ENCODE data around the gene ENO1.

The ENO1 gene

DNA sequence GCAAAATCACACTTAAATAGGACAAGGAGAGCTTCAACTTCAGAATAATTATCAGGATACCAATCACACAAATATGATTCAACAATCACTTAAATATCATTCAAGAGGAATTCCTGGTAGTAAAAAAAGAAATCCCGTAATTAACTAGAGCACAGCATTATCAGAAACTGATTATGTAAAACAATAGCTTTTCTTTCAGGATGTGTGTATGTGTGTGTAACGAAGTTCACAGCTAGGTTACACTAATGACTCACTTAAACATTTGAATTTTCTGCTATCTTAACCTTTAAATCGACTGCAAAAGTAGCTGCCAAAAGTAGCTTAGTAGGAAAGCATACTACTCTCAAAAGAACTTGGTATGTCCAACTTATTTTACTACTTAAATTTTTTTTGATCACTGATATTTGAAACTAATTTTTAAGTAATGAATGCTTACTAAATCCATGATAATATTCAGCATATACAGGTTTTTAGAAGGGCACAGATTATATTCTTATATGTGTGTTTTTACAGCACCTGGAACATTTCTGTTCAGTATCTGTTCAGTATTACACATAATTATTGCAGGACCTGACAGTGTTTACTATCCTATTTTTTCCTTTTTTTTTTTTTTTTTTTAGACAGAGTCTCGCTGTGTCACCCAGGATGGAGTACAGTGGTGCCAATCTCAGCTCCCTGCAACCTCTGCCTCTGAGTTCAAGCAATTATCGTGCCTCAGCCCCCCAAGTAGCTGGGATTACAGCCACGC, 65.3 kb downstream of the ENO1 start (continued):
- TF ChIP-seq, protein P1, sequence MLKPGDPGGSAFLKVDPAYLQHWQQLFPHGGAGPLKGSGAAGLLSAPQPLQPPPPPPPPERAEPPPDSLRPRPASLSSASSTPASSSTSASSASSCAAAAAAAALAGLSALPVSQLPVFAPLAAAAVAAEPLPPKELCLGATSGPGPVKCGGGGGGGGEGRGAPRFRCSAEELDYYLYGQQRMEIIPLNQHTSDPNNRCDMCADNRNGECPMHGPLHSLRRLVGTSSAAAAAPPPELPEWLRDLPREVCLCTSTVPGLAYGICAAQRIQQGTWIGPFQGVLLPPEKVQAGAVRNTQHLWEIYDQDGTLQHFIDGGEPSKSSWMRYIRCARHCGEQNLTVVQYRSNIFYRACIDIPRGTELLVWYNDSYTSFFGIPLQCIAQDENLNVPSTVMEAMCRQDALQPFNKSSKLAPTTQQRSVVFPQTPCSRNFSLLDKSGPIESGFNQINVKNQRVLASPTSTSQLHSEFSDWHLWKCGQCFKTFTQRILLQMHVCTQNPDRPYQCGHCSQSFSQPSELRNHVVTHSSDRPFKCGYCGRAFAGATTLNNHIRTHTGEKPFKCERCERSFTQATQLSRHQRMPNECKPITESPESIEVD (tag by site-specific recombination; IDR thresholded peaks at IDR 0.05): peak; percentile 52
- TF ChIP-seq, protein P2, sequence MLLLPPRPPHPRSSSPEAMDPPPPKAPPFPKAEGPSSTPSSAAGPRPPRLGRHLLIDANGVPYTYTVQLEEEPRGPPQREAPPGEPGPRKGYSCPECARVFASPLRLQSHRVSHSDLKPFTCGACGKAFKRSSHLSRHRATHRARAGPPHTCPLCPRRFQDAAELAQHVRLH (tag by site-specific recombination; IDR thresholded peaks at IDR 0.05): no peak
- TF ChIP-seq REPIN1 (tag by site-specific recombination; IDR thresholded peaks at IDR 0.05; ENCODE audit: low read depth): no peak
- no peak for TF ChIP-seq ZNF155 (tag by site-specific recombination; IDR thresholded peaks at IDR 0.05)
- TF ChIP-seq, protein P3, sequence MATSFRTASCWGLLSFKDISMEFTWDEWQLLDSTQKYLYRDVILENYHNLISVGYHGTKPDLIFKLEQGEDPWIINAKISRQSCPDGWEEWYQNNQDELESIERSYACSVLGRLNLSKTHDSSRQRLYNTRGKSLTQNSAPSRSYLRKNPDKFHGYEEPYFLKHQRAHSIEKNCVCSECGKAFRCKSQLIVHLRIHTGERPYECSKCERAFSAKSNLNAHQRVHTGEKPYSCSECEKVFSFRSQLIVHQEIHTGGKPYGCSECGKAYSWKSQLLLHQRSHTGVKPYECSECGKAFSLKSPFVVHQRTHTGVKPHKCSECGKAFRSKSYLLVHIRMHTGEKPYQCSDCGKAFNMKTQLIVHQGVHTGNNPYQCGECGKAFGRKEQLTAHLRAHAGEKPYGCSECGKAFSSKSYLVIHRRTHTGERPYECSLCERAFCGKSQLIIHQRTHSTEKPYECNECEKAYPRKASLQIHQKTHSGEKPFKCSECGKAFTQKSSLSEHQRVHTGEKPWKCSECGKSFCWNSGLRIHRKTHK (tag by site-specific recombination; IDR thresholded peaks at IDR 0.05): no peak
- TF ChIP-seq SP7 (tag by site-specific recombination; IDR thresholded peaks at IDR 0.05): peak; percentile 47; the same call in 1 of the 2 replicates
- no peak for TF ChIP-seq ZNF10 (tag by site-specific recombination; IDR thresholded peaks at IDR 0.05)

DNA sequence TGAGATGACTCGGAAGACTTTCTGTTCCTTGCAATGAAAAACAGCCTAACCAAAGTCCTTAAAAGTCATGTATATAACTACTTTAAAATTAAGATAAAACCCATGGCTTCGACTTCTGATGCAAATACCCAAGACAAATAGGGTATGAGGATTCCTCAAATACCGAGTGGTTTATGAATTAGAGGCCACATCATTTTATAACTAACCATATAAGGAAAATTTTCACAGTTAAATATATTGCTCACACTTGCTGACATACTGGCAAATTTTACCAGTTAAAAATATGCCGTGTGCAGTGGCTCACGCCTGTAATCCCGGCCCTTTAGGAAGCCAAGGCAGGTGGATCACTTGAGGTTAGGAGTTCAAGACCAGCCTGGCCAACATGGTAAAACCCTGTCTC, 66.4 kb downstream of the ENO1 start:
- CTCF ChIA-PET: interaction anchor here (0.9 to 1.9 kb wide), 4 partner anchors 9 to 429 kb away, joined by 3 to 13 read pairs (median 6); no protein-coding TSS in a partner anchor
- Histone ChIP-seq H3K4me1 (ENCODE audit: control insufficient read depth, insufficient read depth, low read length) (peaks cover 13% of the 10 kb centered on the region), H3K9me3 (ENCODE audit: control insufficient read depth, insufficient read depth, low read depth, low read length) (no peaks in the 10 kb centered on the region), H3K27ac (ENCODE audit: extremely low read depth, low read depth, low read length) (no peak overlapping the region), H3K4me3 (ENCODE audit: low read depth, low read length) (no peak overlapping the region), H3K36me3 (ENCODE audit: control insufficient read depth in 2 of 2, insufficient read depth in 1 of 2, low read length in 2 of 2) (no peaks in the 10 kb centered on the region)
- POLR2A ChIA-PET: interaction anchor here (1.1 kb wide), 1 partner anchor 9 kb away, joined by 3 read pairs; no protein-coding TSS in a partner anchor
- TF ChIP-seq ZNF571 (tag by site-specific recombination; IDR thresholded peaks at IDR 0.05) (no peak), KLF1 (tag by site-specific recombination; IDR thresholded peaks at IDR 0.05) (no peak), ZSCAN23 (tag by site-specific recombination; IDR thresholded peaks at IDR 0.05) (no peak), WT1 (tag by site-specific recombination; IDR thresholded peaks at IDR 0.05) (no peak), ZNF548 (tag by site-specific recombination; IDR thresholded peaks at IDR 0.05) (no peak), ZBTB48 (tag by site-specific recombination; IDR thresholded peaks at IDR 0.05) (no peak), ZBTB1 (tag by site-specific recombination; IDR thresholded peaks at IDR 0.05) (no peak), ZNF623 (tag by site-specific recombination; IDR thresholded peaks at IDR 0.05) (no peak), ZNF555 (tag by site-specific recombination; conservative IDR thresholded peaks at IDR 0.05) (no peak), ZNF112 (tag by site-specific recombination; IDR thresholded peaks at IDR 0.05) (no peak), ZNF37A (tag by site-specific recombination; IDR thresholded peaks at IDR 0.05) (no peak), ZNF777 (tag by site-specific recombination; IDR thresholded peaks at IDR 0.05; ENCODE audit: borderline replicate concordance) (no peak), HOXD13 (CRISPR knock-in tag; IDR thresholded peaks at IDR 0.05; ENCODE audit: borderline replicate concordance) (no peak), ZNF121 (tag by site-specific recombination; IDR thresholded peaks at IDR 0.05) (no peak), ZNF138 (tag by site-specific recombination; IDR thresholded peaks at IDR 0.05; ENCODE audit: borderline replicate concordance) (no peak)
- TF ChIP-seq, protein P4, sequence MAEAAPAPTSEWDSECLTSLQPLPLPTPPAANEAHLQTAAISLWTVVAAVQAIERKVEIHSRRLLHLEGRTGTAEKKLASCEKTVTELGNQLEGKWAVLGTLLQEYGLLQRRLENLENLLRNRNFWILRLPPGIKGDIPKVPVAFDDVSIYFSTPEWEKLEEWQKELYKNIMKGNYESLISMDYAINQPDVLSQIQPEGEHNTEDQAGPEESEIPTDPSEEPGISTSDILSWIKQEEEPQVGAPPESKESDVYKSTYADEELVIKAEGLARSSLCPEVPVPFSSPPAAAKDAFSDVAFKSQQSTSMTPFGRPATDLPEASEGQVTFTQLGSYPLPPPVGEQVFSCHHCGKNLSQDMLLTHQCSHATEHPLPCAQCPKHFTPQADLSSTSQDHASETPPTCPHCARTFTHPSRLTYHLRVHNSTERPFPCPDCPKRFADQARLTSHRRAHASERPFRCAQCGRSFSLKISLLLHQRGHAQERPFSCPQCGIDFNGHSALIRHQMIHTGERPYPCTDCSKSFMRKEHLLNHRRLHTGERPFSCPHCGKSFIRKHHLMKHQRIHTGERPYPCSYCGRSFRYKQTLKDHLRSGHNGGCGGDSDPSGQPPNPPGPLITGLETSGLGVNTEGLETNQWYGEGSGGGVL (tag by site-specific recombination; IDR thresholded peaks at IDR 0.05): no peak
